Measurements from ENCODE around the gene DBNDD2. TPM values are rescaled to one million over a fixed set of nuclear protein-coding genes. Genes with fewer than 3 reads are reported as not detected.
A peak's percentile ranks its signal among the peaks of the same experiment; 100 is the strongest.

The DBNDD2 gene
- total RNA-seq, 1 experiment from 2014 or later, result not detected

DNA sequence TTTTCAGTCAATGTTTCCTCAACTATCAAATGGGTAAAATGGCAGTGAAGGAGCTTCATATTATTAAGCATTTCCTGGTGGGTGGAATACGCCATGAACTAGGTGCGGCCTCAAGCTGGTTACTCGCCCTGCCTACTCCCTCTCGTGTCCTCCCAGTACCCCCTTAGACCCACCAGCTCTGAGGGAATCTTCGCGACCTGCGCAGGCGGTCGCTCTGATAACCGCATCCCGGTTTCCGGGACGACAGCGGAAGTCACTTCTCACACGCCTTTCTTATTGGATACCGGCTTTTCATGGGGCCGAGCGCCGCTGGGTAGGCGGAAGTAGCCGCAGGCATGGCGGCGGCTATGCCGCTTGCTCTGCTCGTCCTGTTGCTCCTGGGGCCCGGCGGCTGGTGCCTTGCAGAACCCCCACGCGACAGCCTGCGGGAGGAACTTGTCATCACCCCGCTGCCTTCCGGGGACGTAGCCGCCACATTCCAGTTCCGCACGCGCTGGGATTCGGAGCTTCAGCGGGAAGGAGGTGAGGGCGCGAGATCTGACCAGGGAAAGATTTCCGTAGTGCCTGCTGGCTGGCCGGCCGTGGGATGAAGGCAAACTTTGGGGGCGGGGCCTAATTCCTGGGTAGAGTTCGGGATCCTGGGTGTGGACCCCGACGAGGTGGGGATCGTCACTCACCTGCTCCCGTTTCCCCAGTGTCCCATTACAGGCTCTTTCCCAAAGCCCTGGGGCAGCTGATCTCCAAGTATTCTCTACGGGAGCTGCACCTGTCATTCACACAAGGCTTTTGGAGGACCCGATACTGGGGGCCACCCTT is 7.9 kb downstream of the DBNDD2 start, which contains the start of gene PIGT:
PIGT (plus strand) TSS at position 320 of the 816 bp plus-strand sequence; CDS start at position 336, 16 bp downstream.
- peaks cover 30% of the 10 kb centered on the region for H3K79me2 ChIP-seq (ENCODE audit: low read length)
- no peaks in the 10 kb centered on the region for H4K20me1 ChIP-seq (ENCODE audit: insufficient read depth, low read depth, low read length)
- peak within 1 kb of the TSS; percentile 85 for H3K4me3 ChIP-seq (ENCODE audit: low read length)
- H2AFZ ChIP-seq (ENCODE audit: low read length), result peak within 1 kb of the TSS; percentile 33; the same call in 1 of the 2 replicates
- H3K9me3 ChIP-seq (ENCODE audit: low read length), result no peaks in the 10 kb centered on the region
- peaks cover 52% of the 10 kb centered on the region for H3K4me1 ChIP-seq (ENCODE audit: low read length)
- H3K36me3 ChIP-seq (ENCODE audit: insufficient read depth, low read length), result peaks cover 8% of the 10 kb centered on the region; the same call in 1 of the 2 replicates
- H3K9ac ChIP-seq (ENCODE audit: low read length), result peak within 1 kb of the TSS; percentile 91
- H3K27ac ChIP-seq (ENCODE audit: low read length), result 0 out of 2 replicates have a peak within 1 kb of the TSS, but pooled peaks have one; percentile 15
- H3K4me2 ChIP-seq (ENCODE audit: low read depth, low read length, poor library complexity, severe bottlenecking), result peak within 1 kb of the TSS; percentile 94
- DNase-seq, result peak; percentile 95
- H3K27me3 ChIP-seq (ENCODE audit: low read length), result no peaks in the 10 kb centered on the region
- H3K9me2 ChIP-seq (replicated peaks; ENCODE audit: insufficient read depth, low read length), result no peaks in the 10 kb centered on the region

DNA sequence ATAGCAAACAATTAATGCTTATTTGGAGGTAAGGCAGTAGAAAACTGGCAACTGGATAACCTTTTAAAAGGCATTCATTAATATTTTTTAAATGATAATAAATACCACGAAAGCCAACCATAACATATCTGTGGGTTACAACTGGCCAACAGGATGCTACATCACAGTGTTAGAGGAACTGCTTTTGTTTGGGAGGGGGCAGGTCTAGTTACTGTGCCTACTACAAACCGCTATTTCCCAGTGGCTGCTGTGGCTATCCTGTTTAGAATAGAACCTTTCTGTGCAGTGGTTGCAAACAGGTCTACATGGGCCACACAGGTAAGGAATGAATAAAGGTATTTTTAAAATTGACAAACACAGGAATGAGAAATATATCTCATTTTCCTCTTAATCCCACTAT is 8.8 kb downstream of the DBNDD2 start:
- Histone ChIP-seq H3K9me2 (replicated peaks; ENCODE audit: insufficient read depth, low read length) (no peaks in the 10 kb centered on the region), H3K4me3 (ENCODE audit: low read length) (peak overlapping the region; percentile 85), H3K36me3 (ENCODE audit: insufficient read depth, low read length) (peaks cover 8% of the 10 kb centered on the region; the same call in 1 of the 2 replicates), H2AFZ (ENCODE audit: low read length) (no peak overlapping the region), H4K20me1 (ENCODE audit: insufficient read depth, low read depth, low read length) (no peaks in the 10 kb centered on the region), H3K9ac (ENCODE audit: low read length) (peak overlapping the region; percentile 91), H3K4me2 (ENCODE audit: low read depth, low read length, poor library complexity, severe bottlenecking) (peak overlapping the region; percentile 94), H3K27ac (ENCODE audit: low read length) (0 out of 2 replicates have a peak overlapping the region, but pooled peaks have one; percentile 15), H3K4me1 (ENCODE audit: low read length) (peaks cover 52% of the 10 kb centered on the region), H3K9me3 (ENCODE audit: low read length) (no peaks in the 10 kb centered on the region), H3K27me3 (ENCODE audit: low read length) (no peaks in the 10 kb centered on the region), H3K79me2 (ENCODE audit: low read length) (peaks cover 30% of the 10 kb centered on the region)
- peak; percentile 42 for DNase-seq

DNA sequence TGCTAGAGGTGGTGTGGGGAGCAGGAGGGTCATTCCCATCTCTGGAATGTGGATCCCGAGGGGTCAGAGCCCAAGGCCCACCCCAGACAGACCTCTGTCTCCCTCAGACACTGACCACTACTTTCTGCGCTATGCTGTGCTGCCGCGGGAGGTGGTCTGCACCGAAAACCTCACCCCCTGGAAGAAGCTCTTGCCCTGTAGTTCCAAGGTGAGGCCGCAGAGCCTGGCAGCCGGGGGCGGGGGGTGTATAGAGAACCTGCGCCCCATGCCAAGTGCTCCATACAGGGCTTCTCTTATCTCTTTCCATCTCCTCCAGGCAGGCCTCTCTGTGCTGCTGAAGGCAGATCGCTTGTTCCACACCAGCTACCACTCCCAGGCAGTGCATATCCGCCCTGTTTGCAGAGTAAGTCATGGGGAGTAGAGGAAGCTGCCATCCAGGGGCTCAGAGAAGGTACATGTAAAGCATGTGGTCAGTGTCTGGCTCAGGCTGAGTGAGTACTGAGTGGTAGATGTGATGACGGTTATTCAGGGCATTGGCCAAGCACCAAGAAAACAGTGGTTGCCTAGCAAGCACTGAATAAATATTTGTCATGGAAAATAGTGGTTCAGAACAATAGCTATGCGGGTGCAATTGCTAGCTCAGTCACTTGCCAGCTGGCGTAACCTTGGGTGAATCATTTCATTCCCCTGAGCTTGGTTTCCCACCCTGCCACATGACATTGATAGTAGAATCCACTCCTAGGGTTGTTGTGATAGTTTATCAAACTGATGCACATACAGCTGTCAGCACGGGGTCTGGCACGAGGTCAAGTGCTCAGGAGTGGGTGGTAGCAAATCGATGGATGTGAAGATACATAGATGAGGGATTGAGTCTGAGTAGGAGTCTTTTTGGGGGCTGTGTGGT is 11.4 kb downstream of the DBNDD2 start:
- H3K36me3 ChIP-seq (ENCODE audit: insufficient read depth, low read length), result peaks cover 20% of the 10 kb centered on the region; the same call in 1 of the 2 replicates
- H3K9ac ChIP-seq (ENCODE audit: low read length), result peak overlapping the region; percentile 29; the same call in 1 of the 2 replicates
- peaks cover 48% of the 10 kb centered on the region for H3K4me1 ChIP-seq (ENCODE audit: low read length)
- no peaks in the 10 kb centered on the region for H3K9me3 ChIP-seq (ENCODE audit: low read length)
- no peak overlapping the region for H2AFZ ChIP-seq (ENCODE audit: low read length)
- H3K9me2 ChIP-seq (replicated peaks; ENCODE audit: insufficient read depth, low read length), result no peaks in the 10 kb centered on the region
- H3K4me3 ChIP-seq (ENCODE audit: low read length), result no peak overlapping the region
- H4K20me1 ChIP-seq (ENCODE audit: insufficient read depth, low read depth, low read length), result no peaks in the 10 kb centered on the region
- H3K27me3 ChIP-seq (ENCODE audit: low read length), result no peaks in the 10 kb centered on the region
- peak overlapping the region; percentile 94 for H3K4me2 ChIP-seq (ENCODE audit: low read depth, low read length, poor library complexity, severe bottlenecking)
- peak overlapping the region; percentile 70 for H3K27ac ChIP-seq (ENCODE audit: low read length)
- peaks cover 30% of the 10 kb centered on the region for H3K79me2 ChIP-seq (ENCODE audit: low read length)
- DNase-seq, result peak; percentile 79

DNA sequence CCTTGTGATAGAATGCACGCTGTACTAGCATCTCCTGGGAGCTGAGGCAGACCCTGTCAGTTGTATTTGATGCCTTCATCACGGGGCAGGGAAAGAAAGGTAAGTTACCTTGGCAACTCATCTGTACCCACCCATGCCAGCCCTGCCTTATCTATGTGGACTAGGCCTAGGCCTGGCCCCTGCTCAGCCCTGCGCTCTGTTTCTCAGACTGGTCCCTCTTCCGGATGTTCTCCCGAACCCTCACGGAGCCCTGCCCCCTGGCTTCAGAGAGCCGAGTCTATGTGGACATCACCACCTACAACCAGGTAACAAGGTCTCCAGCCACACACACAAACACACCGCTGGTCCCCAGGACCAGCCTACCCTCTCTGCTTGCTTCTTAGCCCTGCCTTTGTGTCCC is 12.0 kb downstream of the DBNDD2 start:
- H3K36me3 ChIP-seq (ENCODE audit: insufficient read depth, low read length), result peaks cover 20% of the 10 kb centered on the region; the same call in 1 of the 2 replicates
- no peak for DNase-seq

DNA sequence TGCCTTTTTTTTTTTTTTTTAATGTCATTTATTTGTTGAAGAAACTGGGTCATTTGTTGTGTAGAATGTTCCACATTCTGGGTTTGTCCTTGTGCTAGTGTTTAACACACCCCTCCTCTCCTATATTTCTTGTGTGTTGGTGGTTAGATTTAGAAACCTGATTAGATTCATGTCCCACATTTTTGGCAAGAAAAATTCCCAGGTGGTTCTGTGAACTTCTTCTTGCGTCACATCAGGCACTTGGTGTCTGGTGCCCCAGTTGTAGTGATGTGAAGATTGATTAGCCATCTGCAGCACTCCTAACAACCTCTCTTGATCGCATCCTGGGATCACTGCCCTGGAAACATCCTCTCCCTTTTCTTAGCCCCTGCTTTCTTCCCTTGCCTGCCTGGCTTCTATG is 15.6 kb downstream of the DBNDD2 start:
- H3K4me3 ChIP-seq (ENCODE audit: low read length), result no peak overlapping the region
- H3K27ac ChIP-seq (ENCODE audit: low read length), result no peak overlapping the region
- no peak overlapping the region for H2AFZ ChIP-seq (ENCODE audit: low read length)
- no peak overlapping the region for H3K4me2 ChIP-seq (ENCODE audit: low read depth, low read length, poor library complexity, severe bottlenecking)
- H3K79me2 ChIP-seq (ENCODE audit: low read length), result peaks cover 2% of the 10 kb centered on the region; the same call in 1 of the 2 replicates
- H3K36me3 ChIP-seq (ENCODE audit: insufficient read depth, low read length), result peaks cover 20% of the 10 kb centered on the region; the same call in 1 of the 2 replicates
- no peaks in the 10 kb centered on the region for H3K9me2 ChIP-seq (replicated peaks; ENCODE audit: insufficient read depth, low read length)
- H4K20me1 ChIP-seq (ENCODE audit: insufficient read depth, low read depth, low read length), result no peaks in the 10 kb centered on the region
- H3K27me3 ChIP-seq (ENCODE audit: low read length), result no peaks in the 10 kb centered on the region
- peaks cover 14% of the 10 kb centered on the region for H3K4me1 ChIP-seq (ENCODE audit: low read length)
- H3K9me3 ChIP-seq (ENCODE audit: low read length), result no peaks in the 10 kb centered on the region
- no peak overlapping the region for H3K9ac ChIP-seq (ENCODE audit: low read length)
- no peak for DNase-seq

More for the DNA sequence above, 12.0 kb downstream of the DBNDD2 start:
- peaks cover 41% of the 10 kb centered on the region for H3K4me1 ChIP-seq (ENCODE audit: low read length)
- no peak overlapping the region for H3K9ac ChIP-seq (ENCODE audit: low read length)
- peaks cover 30% of the 10 kb centered on the region for H3K79me2 ChIP-seq (ENCODE audit: low read length)
- no peaks in the 10 kb centered on the region for H3K27me3 ChIP-seq (ENCODE audit: low read length)
- H3K4me2 ChIP-seq (ENCODE audit: low read depth, low read length, poor library complexity, severe bottlenecking), result no peak overlapping the region
- H2AFZ ChIP-seq (ENCODE audit: low read length), result no peak overlapping the region
- no peaks in the 10 kb centered on the region for H4K20me1 ChIP-seq (ENCODE audit: insufficient read depth, low read depth, low read length)
- H3K9me2 ChIP-seq (replicated peaks; ENCODE audit: insufficient read depth, low read length), result no peaks in the 10 kb centered on the region
- H3K27ac ChIP-seq (ENCODE audit: low read length), result peak overlapping the region; percentile 70
- H3K9me3 ChIP-seq (ENCODE audit: low read length), result no peaks in the 10 kb centered on the region
- no peak overlapping the region for H3K4me3 ChIP-seq (ENCODE audit: low read length)

DNA sequence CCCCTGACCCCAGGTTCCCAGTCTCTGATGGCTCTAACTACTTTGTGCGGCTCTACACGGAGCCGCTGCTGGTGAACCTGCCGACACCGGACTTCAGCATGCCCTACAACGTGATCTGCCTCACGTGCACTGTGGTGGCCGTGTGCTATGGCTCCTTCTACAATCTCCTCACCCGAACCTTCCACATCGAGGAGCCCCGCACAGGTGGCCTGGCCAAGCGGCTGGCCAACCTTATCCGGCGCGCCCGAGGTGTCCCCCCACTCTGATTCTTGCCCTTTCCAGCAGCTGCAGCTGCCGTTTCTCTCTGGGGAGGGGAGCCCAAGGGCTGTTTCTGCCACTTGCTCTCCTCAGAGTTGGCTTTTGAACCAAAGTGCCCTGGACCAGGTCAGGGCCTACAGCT is 17.5 kb downstream of the DBNDD2 start:
- no peak overlapping the region for H3K9ac ChIP-seq (ENCODE audit: low read length)
- peaks cover 16% of the 10 kb centered on the region; the same call in 1 of the 2 replicates for H3K36me3 ChIP-seq (ENCODE audit: insufficient read depth, low read length)
- H3K9me2 ChIP-seq (replicated peaks; ENCODE audit: insufficient read depth, low read length), result no peaks in the 10 kb centered on the region
- no peak overlapping the region for H3K27ac ChIP-seq (ENCODE audit: low read length)
- H2AFZ ChIP-seq (ENCODE audit: low read length), result no peak overlapping the region
- H3K9me3 ChIP-seq (ENCODE audit: low read length), result no peaks in the 10 kb centered on the region
- H3K4me2 ChIP-seq (ENCODE audit: low read depth, low read length, poor library complexity, severe bottlenecking), result no peak overlapping the region
- no peaks in the 10 kb centered on the region for H3K4me1 ChIP-seq (ENCODE audit: low read length)
- no peaks in the 10 kb centered on the region for H4K20me1 ChIP-seq (ENCODE audit: insufficient read depth, low read depth, low read length)
- no peak for DNase-seq
- no peaks in the 10 kb centered on the region for H3K79me2 ChIP-seq (ENCODE audit: low read length)
- no peaks in the 10 kb centered on the region for H3K27me3 ChIP-seq (ENCODE audit: low read length)
- H3K4me3 ChIP-seq (ENCODE audit: low read length), result no peak overlapping the region

DNA sequence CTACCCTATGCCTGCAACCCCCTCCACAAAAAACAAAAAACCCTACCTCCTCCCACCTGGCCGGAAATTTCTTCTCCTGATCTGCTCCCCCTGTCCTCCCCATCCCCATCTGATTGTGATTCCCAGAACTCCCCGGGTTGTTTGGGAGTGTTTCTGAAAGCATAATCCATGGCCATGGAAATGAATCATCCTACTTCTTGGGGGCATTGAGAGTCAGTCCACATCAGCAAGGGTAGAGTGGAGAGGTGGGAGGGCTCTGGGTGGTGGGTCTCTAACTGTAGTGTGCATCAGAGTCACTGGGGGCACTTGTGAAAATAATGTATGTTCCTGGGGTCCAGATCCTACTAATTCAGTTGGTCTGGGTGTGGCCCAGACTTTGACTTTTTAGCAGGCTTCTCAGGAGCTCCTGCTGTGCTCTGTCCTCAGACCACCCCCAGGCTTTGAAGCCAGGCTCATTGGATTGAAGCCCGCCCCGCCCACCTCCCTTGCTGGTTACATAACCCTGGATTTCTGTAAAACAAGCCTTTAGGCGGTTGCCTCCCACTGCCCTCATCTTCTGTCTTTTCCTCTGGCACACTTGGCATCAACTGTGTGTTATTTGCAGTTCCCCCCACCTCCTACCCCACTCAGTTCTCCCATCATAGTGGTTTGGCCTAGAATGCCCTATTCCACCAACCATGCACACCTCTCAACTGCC is 18.4 kb downstream of the DBNDD2 start:
- no peak overlapping the region for H3K27ac ChIP-seq (ENCODE audit: low read length)
- no peak overlapping the region for H3K4me3 ChIP-seq (ENCODE audit: low read length)
- H3K4me1 ChIP-seq (ENCODE audit: low read length), result peaks cover 1% of the 10 kb centered on the region; the same call in 1 of the 2 replicates
- no peak overlapping the region for H3K9ac ChIP-seq (ENCODE audit: low read length)
- no peak for DNase-seq
- H3K9me2 ChIP-seq (replicated peaks; ENCODE audit: insufficient read depth, low read length), result no peaks in the 10 kb centered on the region
- H2AFZ ChIP-seq (ENCODE audit: low read length), result no peak overlapping the region
- H3K4me2 ChIP-seq (ENCODE audit: low read depth, low read length, poor library complexity, severe bottlenecking), result no peak overlapping the region
- H3K79me2 ChIP-seq (ENCODE audit: low read length), result no peaks in the 10 kb centered on the region
- no peaks in the 10 kb centered on the region for H3K9me3 ChIP-seq (ENCODE audit: low read length)
- no peaks in the 10 kb centered on the region; the same call in 1 of the 2 replicates for H4K20me1 ChIP-seq (ENCODE audit: insufficient read depth, low read depth, low read length)
- H3K27me3 ChIP-seq (ENCODE audit: low read length), result no peaks in the 10 kb centered on the region
- H3K36me3 ChIP-seq (ENCODE audit: insufficient read depth, low read length), result peaks cover 15% of the 10 kb centered on the region; the same call in 1 of the 2 replicates
